Measurements from ENCODE around the gene NR6A1.

GRCh38 chr9:124761196-124761595 is 9.9 kb downstream of the NR6A1 start:
- TF ChIP-seq CTCF (IDR thresholded peaks at IDR 0.05; ENCODE audit: poor library complexity, severe bottlenecking) (no peak), TAF1 (IDR thresholded peaks at IDR 0.05; ENCODE audit: low read depth) (no peak), RAD21 (conservative IDR thresholded peaks at IDR 0.05) (no peak), POLR2AphosphoS5 (IDR thresholded peaks at IDR 0.05) (no peak), EP300 (conservative IDR thresholded peaks at IDR 0.05; ENCODE audit: poor library complexity, severe bottlenecking) (no peak), EZH2 (IDR thresholded peaks at IDR 0.05; ENCODE audit: borderline replicate concordance, insufficient read depth, low read length, poor library complexity, severe bottlenecking) (no peak), REST (IDR thresholded peaks at IDR 0.05; ENCODE audit: borderline replicate concordance) (no peak)
